H1 (cell line): Measurements from ENCODE around the gene TDG. TPM values are rescaled to one million over a fixed set of nuclear protein-coding genes. Genes with fewer than 3 reads are reported as not detected.

Experiments used
- CTCF ChIA-PET: fragments of 300-600 bp; sonication (Branson Sonifier 250); formaldehyde crosslinking; loops from one replicate; lab custom pipeline; 2021; ENCODE audit not compliant: partially characterized antibody; lab: Charles Lee
- POLR2A ChIA-PET: fragments of 300-600 bp; sonication (Branson Sonifier 250); formaldehyde crosslinking; loops from one replicate; lab custom pipeline; 2021; ENCODE audit warnings: inconsistent platforms; ENCODE audit not compliant: partially characterized antibody; lab: Charles Lee
- DNase-seq, 2 experiments: peaks; one replicate each; pipeline versions ENCODE4 v3.0.0 to v3.0.0-alpha.2; 2010 to 2022; ENCODE audit warnings: low spot score in 2 of 2, low read depth in 1 of 2, mixed read lengths in 1 of 2
- FAIRE-seq: peaks from 2 replicates; lab custom pipeline; 2011; peaks lifted over from hg19 to GRCh38; lab: Jason Lieb, UNC
- H2AFZ ChIP-seq: 2 replicates; pipeline ENCODE4 v1.8.1; 2012; ENCODE audit warnings: low read length, inconsistent platforms
- H2AK5ac ChIP-seq: 2 replicates; pipeline ENCODE4 v1.6.1; 2013; ENCODE audit warnings: low read depth, low read length
- H2BK120ac ChIP-seq: replicated peaks from 2 replicates; pipeline ENCODE3; 2013; ENCODE audit warnings: low read depth, low read length, inconsistent platforms
- H2BK12ac ChIP-seq: 2 replicates; pipeline ENCODE4 v1.6.1; 2013; ENCODE audit warnings: low read depth, low read length
- H2BK15ac ChIP-seq: 2 replicates; pipeline ENCODE4 v1.6.1; 2013; ENCODE audit warnings: low read length
- H2BK20ac ChIP-seq: 2 replicates; pipeline ENCODE4 v1.6.1; 2013; ENCODE audit warnings: low read length
- H2BK5ac ChIP-seq: 2 replicates; pipeline ENCODE4 v1.6.1; 2013; ENCODE audit warnings: low read depth, low read length
- H3K14ac ChIP-seq: 2 replicates; pipeline ENCODE4 v1.6.1; 2013; ENCODE audit warnings: inconsistent platforms; ENCODE audit not compliant: insufficient read length
- H3K18ac ChIP-seq: 2 replicates; pipeline ENCODE4 v1.6.1; 2013; ENCODE audit warnings: low read length; ENCODE audit errors: extremely low read depth
- H3K23ac ChIP-seq: 2 replicates; pipeline ENCODE4 v1.6.1; 2013; ENCODE audit warnings: inconsistent platforms; ENCODE audit not compliant: insufficient read length
- H3K23me2 ChIP-seq: 2 replicates; pipeline ENCODE4 v1.6.1; 2013; ENCODE audit warnings: low read depth, low read length
- H3K27ac ChIP-seq: 2 replicates; pipeline ENCODE4 v1.6.1; 2011; ENCODE audit warnings: low read depth, low read length, inconsistent platforms
- H3K27me3 ChIP-seq, 4 experiments: replicated peaks in 1 of 4; 1 replicate in 1 of 4; 2 replicates in 3 of 4; pipeline versions ENCODE4 v1.6.1 to v1.8.1; 2011 to 2013; ENCODE audit warnings: low read length in 3 of 4, mild to moderate bottlenecking in 3 of 4, inconsistent platforms in 2 of 4, mixed read lengths in 2 of 4, moderate library complexity in 1 of 4; ENCODE audit not compliant: control insufficient read depth in 3 of 4, insufficient read depth in 3 of 4; ENCODE audit errors: extremely low read depth in 1 of 4
- H3K36me3 ChIP-seq, 4 experiments: 2 replicates each; pipeline versions ENCODE4 v1.6.1 to v1.8.1; 2011 to 2013; ENCODE audit warnings: mild to moderate bottlenecking in 4 of 4, low read length in 3 of 4, moderate library complexity in 2 of 4, control low read depth in 1 of 4, inconsistent platforms in 1 of 4; ENCODE audit not compliant: insufficient read depth in 4 of 4, control insufficient read depth in 2 of 4
- H3K4ac ChIP-seq: replicated peaks from 2 replicates; pipeline ENCODE3; 2013; ENCODE audit warnings: low read length, low read depth, mixed read lengths, inconsistent platforms; ENCODE audit not compliant: insufficient read length
- H3K4me1 ChIP-seq, 4 experiments: replicated peaks in 1 of 4; 1 replicate in 1 of 4; 2 replicates in 3 of 4; pipeline versions ENCODE4 v1.6.1 to v1.8.1; 2011 to 2013; ENCODE audit warnings: low read length in 3 of 4, inconsistent platforms in 2 of 4, mixed read lengths in 1 of 4; ENCODE audit not compliant: insufficient read depth in 4 of 4, control insufficient read depth in 3 of 4
- H3K4me2 ChIP-seq, 2 experiments: 2 replicates each; pipeline versions ENCODE4 v1.6.1 to v1.8.1; 2011 to 2013; ENCODE audit warnings: low read depth in 2 of 2, low read length in 2 of 2, control low read depth in 1 of 2, inconsistent platforms in 1 of 2, mild to moderate bottlenecking in 1 of 2; ENCODE audit not compliant: insufficient read depth in 1 of 2
- H3K4me3 ChIP-seq, 4 experiments: fragments of 200-600, 300-600 bp in 1 of 4; sonication (generic), shearing (Covaris generic), sonication (Bioruptor Twin) in 1 of 4; 2 replicates each; pipeline versions ENCODE4 v1.5.1 to v1.8.1; 2011 to 2016; ENCODE audit warnings: low read length in 4 of 4, low read depth in 3 of 4, control low read depth in 2 of 4, inconsistent platforms in 2 of 4, mild to moderate bottlenecking in 2 of 4, mixed read lengths in 1 of 4, moderate library complexity in 1 of 4; ENCODE audit not compliant: insufficient read depth in 2 of 4; ENCODE audit errors: extremely low read depth in 1 of 4
- H3K56ac ChIP-seq: replicated peaks from 2 replicates; pipeline ENCODE3; 2013; ENCODE audit warnings: low read depth, mild to moderate bottlenecking, mixed read lengths, low read length, inconsistent platforms; ENCODE audit not compliant: insufficient read length
- H3K79me1 ChIP-seq: 2 replicates; pipeline ENCODE4 v1.6.1; 2013; ENCODE audit warnings: low read depth, low read length, control low read depth
- H3K79me2 ChIP-seq, 2 experiments: 2 replicates each; pipeline versions ENCODE4 v1.6.1 to v1.8.1; 2012 to 2013; ENCODE audit warnings: low read length in 2 of 2, mild to moderate bottlenecking in 2 of 2, inconsistent platforms in 1 of 2; ENCODE audit not compliant: insufficient read depth in 2 of 2, control insufficient read depth in 1 of 2
- H3K9ac ChIP-seq, 4 experiments: replicated peaks in 1 of 4; 1 replicate in 1 of 4; 2 replicates in 3 of 4; pipeline versions ENCODE4 v1.6.1 to v1.8.1; 2011 to 2013; ENCODE audit warnings: low read depth in 3 of 4, low read length in 3 of 4, control low read depth in 2 of 4, mild to moderate bottlenecking in 2 of 4, moderate library complexity in 2 of 4, inconsistent platforms in 1 of 4; ENCODE audit errors: extremely low read depth in 1 of 4
- H3K9me3 ChIP-seq, 2 experiments: 2 replicates each; pipeline versions ENCODE4 v1.6.1 to v1.8.1; 2012 to 2013; ENCODE audit warnings: mild to moderate bottlenecking in 2 of 2, moderate library complexity in 2 of 2, control low read depth in 1 of 2, inconsistent platforms in 1 of 2, low read depth in 1 of 2, low read length in 1 of 2, mixed read lengths in 1 of 2; ENCODE audit not compliant: insufficient read depth in 2 of 2
- H4K20me1 ChIP-seq, 2 experiments: replicated peaks in 1 of 2; 2 replicates each; pipeline versions ENCODE3 to v1.8.1; 2011 to 2013; ENCODE audit warnings: inconsistent platforms in 2 of 2, low read length in 2 of 2, mild to moderate bottlenecking in 1 of 2; ENCODE audit not compliant: insufficient read depth in 2 of 2, control insufficient read depth in 1 of 2
- H4K5ac ChIP-seq: 2 replicates; pipeline ENCODE4 v1.6.1; 2013; ENCODE audit warnings: low read length, low read depth, mixed read lengths, inconsistent platforms; ENCODE audit not compliant: insufficient read length
- H4K8ac ChIP-seq: 2 replicates; pipeline ENCODE4 v1.8.0; 2013; ENCODE audit warnings: mild to moderate bottlenecking, moderate library complexity, low read length, inconsistent platforms; ENCODE audit not compliant: insufficient read depth; ENCODE audit errors: extremely low read depth
- H4K91ac ChIP-seq: replicated peaks from 2 replicates; pipeline ENCODE3; 2013; ENCODE audit warnings: low read length, mixed read lengths, inconsistent platforms; ENCODE audit not compliant: insufficient read length
- RXRA ChIP-seq: IDR thresholded peaks from 2 replicates; pipeline ENCODE4 v1.6.1; 2011; ENCODE audit warnings: low read depth, mild to moderate bottlenecking, low read length, moderate library complexity; ENCODE audit not compliant: insufficient read depth
- WGBS, 2 experiments: shearing (Covaris generic) in 1 of 2; methylation state at CpG; one replicate each; pipeline versions ENCODE4 v1.1.6 to v1.1.7; 2013 to 2015; ENCODE audit warnings: low lambda C conversion rate in 2 of 2, mixed read lengths in 2 of 2, inconsistent platforms in 1 of 2, low coverage in 1 of 2, missing lambda C conversion rate in 1 of 2; ENCODE audit not compliant: insufficient replicate concordance in 2 of 2, insufficient coverage in 1 of 2, insufficient read length in 1 of 2; ENCODE audit errors: extremely low coverage in 1 of 2, missing lambda C conversion rate in 1 of 2; 5-methylcytosine and 5-hydroxymethylcytosine counted together
- polyA plus RNA-seq, 7 experiments: library from polyadenylated mRNA; depleted of rRNA in 3 of 7; stranded (reverse) in 5 of 7; unstranded in 2 of 7; fragments of >200 nt in 5 of 7; fragments of 200-250 nt in 2 of 7; gene quantifications; 1 replicate in 5 of 7; 2 replicates in 1 of 7; 4 replicates in 1 of 7; pipeline versions ENCODE4 v1.2.1 to v1.2.3, GENCODE V29; 2011 to 2013; ENCODE audit warnings: missing spikeins in 2 of 7, mixed read lengths in 2 of 7
- total RNA-seq: library from RNA; stranded (reverse); fragmentation: NEBNext Ultra II Directional; extraction: Animal tissue kit (Norgen Biotek cat#: 25700); gene quantifications from 2 replicates; pipeline ENCODE4 v1.2.1, GENCODE V29; 2021
- TF ChIP-seq, protein P1 (sequence below): IDR thresholded peaks from 2 replicates; pipeline ENCODE4 v1.6.1; 2012; ENCODE audit warnings: inconsistent platforms
- TF ChIP-seq, protein P2 (sequence below): IDR thresholded peaks from 2 replicates; pipeline ENCODE4 v1.6.1; 2012; ENCODE audit warnings: inconsistent platforms

Gene TDG
- total and polyA plus RNA-seq, 2 of the 8 experiments (the other 6 are each of a cell fraction or from before 2014, with no cell fraction given), result 22.7 to 47.8 TPM

DNA sequence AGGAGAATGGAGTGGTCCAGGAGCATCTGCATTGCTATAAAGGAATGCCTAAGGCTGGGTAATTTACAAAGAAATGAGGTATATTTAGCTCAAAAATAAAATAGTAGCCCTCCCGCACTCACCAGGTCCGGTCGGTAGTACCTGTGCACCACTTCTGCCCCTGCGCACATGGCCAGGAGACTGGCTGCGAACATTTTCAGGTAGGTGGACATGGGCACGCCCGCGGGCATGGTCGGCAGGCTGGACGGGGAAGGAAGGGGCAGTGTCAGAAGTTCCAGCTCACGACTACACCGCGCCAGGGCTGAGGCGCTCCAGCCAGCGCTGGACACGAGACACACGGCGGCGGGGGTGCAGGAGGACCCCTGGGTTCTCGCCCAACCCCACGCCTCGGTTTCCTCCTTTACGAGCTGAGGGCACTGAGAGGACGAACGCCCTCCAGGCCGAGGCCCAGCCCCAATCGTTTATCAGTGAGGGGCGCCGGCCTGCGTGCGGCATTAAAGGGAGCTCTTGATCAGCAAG lies 9.1 kb upstream of the TDG start:
- peak in 1 of 2 experiments; percentile 2 for DNase-seq
- 1% methylated on average over 31 of the region's 31 CpGs; no CpG with 5 or more reads in 1 of the 2 experiments for WGBS, 2 experiments
- peaks cover 7% of the 10 kb centered on the region for H3K23me2 ChIP-seq
- no peak overlapping the region for H2BK12ac ChIP-seq
- no peak overlapping the region for H2BK15ac ChIP-seq
- peak overlapping the region; percentile 95 for H2BK5ac ChIP-seq
- H3K56ac ChIP-seq, result peak overlapping the region; percentile 79
- H2BK20ac ChIP-seq, result no peak overlapping the region
- H2AK5ac ChIP-seq, result peak overlapping the region; percentile 43; the same call in 1 of the 2 replicates
- no peak overlapping the region for H3K23ac ChIP-seq
- H4K91ac ChIP-seq, result peak overlapping the region; percentile 84
- H3K18ac ChIP-seq, result peak overlapping the region; percentile 60
- peak overlapping the region; percentile 96; the same call in 1 of the 2 replicates for H4K8ac ChIP-seq
- TF ChIP-seq, protein P1, sequence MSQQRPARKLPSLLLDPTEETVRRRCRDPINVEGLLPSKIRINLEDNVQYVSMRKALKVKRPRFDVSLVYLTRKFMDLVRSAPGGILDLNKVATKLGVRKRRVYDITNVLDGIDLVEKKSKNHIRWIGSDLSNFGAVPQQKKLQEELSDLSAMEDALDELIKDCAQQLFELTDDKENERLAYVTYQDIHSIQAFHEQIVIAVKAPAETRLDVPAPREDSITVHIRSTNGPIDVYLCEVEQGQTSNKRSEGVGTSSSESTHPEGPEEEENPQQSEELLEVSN, result no peak
- TF ChIP-seq RXRA, result 0 out of 2 replicates have a peak, but pooled peaks have one; percentile 0
- TF ChIP-seq, protein P2, sequence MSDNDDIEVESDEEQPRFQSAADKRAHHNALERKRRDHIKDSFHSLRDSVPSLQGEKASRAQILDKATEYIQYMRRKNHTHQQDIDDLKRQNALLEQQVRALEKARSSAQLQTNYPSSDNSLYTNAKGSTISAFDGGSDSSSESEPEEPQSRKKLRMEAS, result peak; percentile 59; the same call in 1 of the 2 replicates
- H3K4me1 ChIP-seq, result peaks cover 0 to 7% (median 2%) of the 10 kb centered on the region in 4 experiments; a peak in 3 of 7 replicates
- no peaks in the 10 kb centered on the region for H3K9me3 ChIP-seq
- peak overlapping the region; percentile 57 to 97 (median 92) for H3K4me3 ChIP-seq
- FAIRE-seq, result no peak
- H4K5ac ChIP-seq, result peak overlapping the region; percentile 78
- H3K9ac ChIP-seq, result peak overlapping the region; percentile 88 to 94 (median 92)
- H3K27ac ChIP-seq, result peak overlapping the region; percentile 86
- H4K20me1 ChIP-seq, result peaks cover 0 to 8% of the 10 kb centered on the region in 2 experiments
- H2BK120ac ChIP-seq, result no peak overlapping the region
- peaks cover 9 to 32% of the 10 kb centered on the region in 2 experiments for H3K79me2 ChIP-seq
- no peak overlapping the region for H3K14ac ChIP-seq
- peak overlapping the region; percentile 83; the same call in 1 of the 2 replicates for H2AFZ ChIP-seq
- no peaks in the 10 kb centered on the region for H3K27me3 ChIP-seq
- peak overlapping the region; percentile 83 for H3K4ac ChIP-seq
- H3K79me1 ChIP-seq, result 0 out of 2 replicates have a peak, but pooled peaks cover 2% of the 10 kb centered on the region
- POLR2A ChIA-PET, result interaction anchor here (0.5 to 6.2 kb wide), 18 partner anchors 9 to 1710 kb away, joined by 3 to 141 read pairs (median 6); partner anchors contain the start of genes HSP90B1, NFYB and TDG
- CTCF ChIA-PET, result interaction anchor here (0.9 to 2.1 kb wide), 7 partner anchors 8 to 185 kb away, joined by 3 to 4 read pairs (median 3); no protein-coding TSS in a partner anchor
- H3K4me2 ChIP-seq, result peak overlapping the region; percentile 97 to 98
- H3K36me3 ChIP-seq, result peaks cover 0 to 30% (median 16%) of the 10 kb centered on the region in 4 experiments; a peak in 6 of 8 replicates
